BLaER1 treated with 17β-estradiol and CSF1 and Interleukin-3, amounts not matched to agents 10 nM and 100 nM (cell line): ENCODE measurements around the gene UBAC1.
"Not testable (repeated sequence)": the region's sequence is repeated elsewhere in the genome, so short reads cannot be mapped to it uniquely, and the experiment has no call there.

Source experiments
- H3K27ac ChIP-seq, 11 experiments: shearing (Covaris generic); formaldehyde crosslinking; 2 replicates each; pipeline ENCODE4 v1.8.1; 2022
- H3K27me3 ChIP-seq, 11 experiments: shearing (Covaris generic); formaldehyde crosslinking; 2 replicates each; pipeline ENCODE4 v1.8.1; 2022
- H3K36me3 ChIP-seq, 11 experiments: shearing (Covaris generic); formaldehyde crosslinking; 2 replicates each; pipeline ENCODE4 v1.8.1; 2022
- H3K4me1 ChIP-seq, 10 experiments: shearing (Covaris generic); formaldehyde crosslinking; 2 replicates each; pipeline ENCODE4 v1.8.1; 2022
- H3K4me2 ChIP-seq, 11 experiments: shearing (Covaris generic); formaldehyde crosslinking; 2 replicates each; pipeline ENCODE4 v1.8.1; 2022
- H3K4me3 ChIP-seq, 10 experiments: shearing (Covaris generic); formaldehyde crosslinking; 2 replicates each; pipeline ENCODE4 v1.8.1; 2022
- H3K9ac ChIP-seq, 11 experiments: shearing (Covaris generic); formaldehyde crosslinking; 2 replicates each; pipeline ENCODE4 v1.8.1; 2022
- H3K9me3 ChIP-seq, 11 experiments: shearing (Covaris generic); formaldehyde crosslinking; replicated peaks in 1 of 11; 2 replicates each; pipeline ENCODE4 v1.8.1; 2022
- H4K20me1 ChIP-seq, 11 experiments: shearing (Covaris generic); formaldehyde crosslinking; 2 replicates each; pipeline ENCODE4 v1.8.1; 2022
- Cebpa-rat ChIP-seq, 11 experiments: shearing (Covaris generic); IDR thresholded peaks; 2 replicates each; pipeline ENCODE4 v1.8.1; 2022

UBAC1 gene

GRCh38 chr9:135969064-135969683 lies 8.0 kb upstream of the UBAC1 start:
- TF ChIP-seq Cebpa-rat (IDR thresholded peaks at IDR 0.05): no peak
- no peaks in the 10 kb centered on the region for H3K9me3 ChIP-seq
- peaks cover 55 to 76% (median 69%) of the 10 kb centered on the region in 10 experiments for H3K4me1 ChIP-seq
- H3K27me3 ChIP-seq: no peaks in the 10 kb centered on the region; a peak in 1 of 22 replicates
- H3K36me3 ChIP-seq: no peaks in the 10 kb centered on the region
- H3K27ac ChIP-seq: peak overlapping the region in 2 of 11 experiments; percentile 39 to 48; a peak in 3 of 22 replicates
- no peak overlapping the region for H3K4me3 ChIP-seq
- no peaks in the 10 kb centered on the region; a peak in 1 of 22 replicates for H4K20me1 ChIP-seq
- H3K9ac ChIP-seq: peak overlapping the region in 4 of 11 experiments; percentile 9 to 55 (median 24); a peak in 4 of 22 replicates
- H3K4me2 ChIP-seq: peak overlapping the region; percentile 70 to 96 (median 84)

GRCh38 chr9:135968601-135969000 lies 7.4 kb upstream of the UBAC1 start:
- Histone ChIP-seq H3K36me3 (no peaks in the 10 kb centered on the region), H4K20me1 (no peaks in the 10 kb centered on the region; a peak in 1 of 22 replicates), H3K27me3 (no peaks in the 10 kb centered on the region; a peak in 1 of 22 replicates), H3K9me3 (no peaks in the 10 kb centered on the region), H3K4me2 (peak overlapping the region; percentile 70 to 96 (median 84)), H3K4me3 (no peak overlapping the region; a peak in 2 of 20 replicates), H3K27ac (peak overlapping the region in 2 of 11 experiments; percentile 39 to 48; a peak in 3 of 22 replicates), H3K4me1 (peaks cover 53 to 76% (median 69%) of the 10 kb centered on the region in 10 experiments), H3K9ac (peak overlapping the region in 9 of 11 experiments; percentile 2 to 55 (median 24); a peak in 7 of 22 replicates)
- TF ChIP-seq Cebpa-rat (IDR thresholded peaks at IDR 0.05): no peak

GRCh38 chr9:135968083-135968476 lies 6.9 kb upstream of the UBAC1 start:
- TF ChIP-seq Cebpa-rat (IDR thresholded peaks at IDR 0.05): no peak
- peak overlapping the region; percentile 70 to 96 (median 84) for H3K4me2 ChIP-seq

GRCh38 chr9:135966916-135967260 lies 5.7 kb upstream of the UBAC1 start:
- not testable (repeated sequence) for H3K9me3 ChIP-seq, H3K27me3 ChIP-seq, H3K36me3 ChIP-seq, H3K4me3 ChIP-seq, H4K20me1 ChIP-seq
- peak overlapping the region in 8 of 11 experiments; percentile 14 to 43 (median 30); a peak in 11 of 22 replicates for H3K27ac ChIP-seq
- H3K4me1 ChIP-seq: peaks cover 62 to 83% (median 75%) of the 10 kb centered on the region in 10 experiments
- peak overlapping the region; percentile 70 to 96 (median 84) for H3K4me2 ChIP-seq
- H3K9ac ChIP-seq: peak overlapping the region in 5 of 11 experiments; percentile 6 to 44 (median 35); a peak in 6 of 22 replicates

More at GRCh38 chr9:135968083-135968476, 6.9 kb upstream of the UBAC1 start:
- Histone ChIP-seq H3K9ac (peak overlapping the region in 7 of 11 experiments; percentile 1 to 39 (median 14); a peak in 4 of 22 replicates), H3K9me3 (no peaks in the 10 kb centered on the region), H4K20me1 (no peaks in the 10 kb centered on the region; a peak in 1 of 22 replicates), H3K36me3 (no peaks in the 10 kb centered on the region), H3K27ac (no peak overlapping the region), H3K4me1 (peaks cover 53 to 76% (median 69%) of the 10 kb centered on the region in 10 experiments), H3K4me3 (no peak overlapping the region; a peak in 2 of 20 replicates), H3K27me3 (no peaks in the 10 kb centered on the region; a peak in 1 of 22 replicates)

- peak overlapping the region; percentile 13 to 78 (median 67); a peak in 18 of 22 replicates for H3K4me2 ChIP-seq
- H3K4me3 ChIP-seq: no peak overlapping the region
- H3K36me3 ChIP-seq: no peaks in the 10 kb centered on the region
- H3K9ac ChIP-seq: peak overlapping the region in 3 of 11 experiments; percentile 7 to 43 (median 33); a peak in 3 of 22 replicates
- H3K4me1 ChIP-seq: peaks cover 65 to 88% (median 82%) of the 10 kb centered on the region in 10 experiments
- no peak overlapping the region; a peak in 1 of 22 replicates for H3K27ac ChIP-seq
- no peaks in the 10 kb centered on the region for H3K9me3 ChIP-seq
- no peak for TF ChIP-seq Cebpa-rat (IDR thresholded peaks at IDR 0.05)
- H3K27me3 ChIP-seq: no peaks in the 10 kb centered on the region; a peak in 1 of 22 replicates
- H4K20me1 ChIP-seq: peaks cover 0 to 6% (median 3%) of the 10 kb centered on the region in 11 experiments; a peak in 16 of 22 replicates
These were observed 4.1 kb upstream of the UBAC1 start for GRCh38 chr9:135965124-135965756.

- Histone ChIP-seq H4K20me1 (peaks cover 10 to 19% (median 16%) of the 10 kb centered on the region in 11 experiments; a peak in 20 of 22 replicates), H3K4me2 (peak overlapping the region; percentile 53 to 84 (median 75); a peak in 17 of 22 replicates), H3K9me3 (no peaks in the 10 kb centered on the region), H3K36me3 (peaks cover 0 to 6% (median 0%) of the 10 kb centered on the region in 11 experiments; a peak in 3 of 22 replicates), H3K4me3 (no peak overlapping the region), H3K9ac (no peak overlapping the region), H3K27ac (no peak overlapping the region), H3K4me1 (peaks cover 65 to 88% (median 85%) of the 10 kb centered on the region in 10 experiments), H3K27me3 (no peaks in the 10 kb centered on the region)
- no peak for TF ChIP-seq Cebpa-rat (IDR thresholded peaks at IDR 0.05)
These were observed 2.8 kb upstream of the UBAC1 start for GRCh38 chr9:135963938-135964337.

- TF ChIP-seq Cebpa-rat (IDR thresholded peaks at IDR 0.05): no peak
- Histone ChIP-seq H3K27me3 (no peaks in the 10 kb centered on the region), H3K36me3 (peaks cover 0 to 8% (median 3%) of the 10 kb centered on the region in 11 experiments; a peak in 7 of 22 replicates), H3K4me2 (peak overlapping the region; percentile 53 to 84 (median 75)), H3K9ac (no peak overlapping the region), H3K27ac (no peak overlapping the region), H3K4me3 (no peak overlapping the region), H3K4me1 (peaks cover 65 to 88% (median 85%) of the 10 kb centered on the region in 10 experiments), H4K20me1 (peaks cover 16 to 25% (median 22%) of the 10 kb centered on the region in 11 experiments; a peak in 20 of 22 replicates), H3K9me3 (no peaks in the 10 kb centered on the region)
These were observed 2.2 kb upstream of the UBAC1 start for GRCh38 chr9:135963338-135963737.

- H3K9me3 ChIP-seq: no peaks in the 10 kb centered on the region
- no peak for TF ChIP-seq Cebpa-rat (IDR thresholded peaks at IDR 0.05)
- no peak overlapping the region for H3K27ac ChIP-seq
- H3K4me1 ChIP-seq: peaks cover 65 to 85% (median 81%) of the 10 kb centered on the region in 10 experiments
- no peaks in the 10 kb centered on the region for H3K27me3 ChIP-seq
- H3K9ac ChIP-seq: 0 out of 22 replicates have a peak overlapping the region, but pooled peaks of 1 of the 11 experiments have one; percentile 5
- H3K4me3 ChIP-seq: no peak overlapping the region
- peaks cover 0 to 12% (median 6%) of the 10 kb centered on the region in 11 experiments; a peak in 8 of 22 replicates for H3K36me3 ChIP-seq
- H4K20me1 ChIP-seq: peaks cover 22 to 31% (median 28%) of the 10 kb centered on the region in 11 experiments; a peak in 20 of 22 replicates
- peak overlapping the region; percentile 53 to 84 (median 75) for H3K4me2 ChIP-seq
These were observed 1.6 kb upstream of the UBAC1 start for GRCh38 chr9:135962696-135963307.
